OCI-LY3 (cell line): ENCODE measurements around the gene APOO.

Experiments used
- EZH2phosphoT487 ChIP-seq: fragments of 200-600 bp; shearing (Covaris generic); IDR thresholded peaks from 2 replicates; pipeline ENCODE4 v1.6.1; 2018; ENCODE audit warnings: antibody characterized with exemption, mixed run types, low read depth
- TF ChIP-seq, protein P1 (sequence below): fragments of 200-600, 300-600 bp; sonication (generic); IDR thresholded peaks from 2 replicates; pipeline ENCODE4 v1.5.1; 2014; ENCODE audit warnings: antibody characterized with exemption, low read length, low read depth

DNA sequence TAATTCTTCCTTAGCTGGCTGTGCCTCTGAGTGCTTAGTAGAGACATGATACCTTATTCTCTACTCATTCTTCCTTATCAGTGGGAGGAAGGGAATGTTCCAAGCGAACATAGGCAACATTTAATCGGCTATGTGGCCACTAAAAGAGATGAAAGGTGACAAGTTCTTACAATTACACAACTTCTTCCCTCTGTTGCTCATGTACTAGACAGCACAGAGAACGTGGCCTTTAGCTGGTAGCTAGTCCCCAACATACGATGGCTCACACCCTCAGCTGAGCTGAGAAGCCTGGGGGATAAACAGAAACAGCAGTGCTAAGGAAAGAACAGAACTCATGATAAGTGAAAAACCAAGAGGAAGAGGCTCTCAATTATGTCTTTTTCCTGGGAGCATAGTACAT lies 52.2 kb downstream of the APOO start:
- TF ChIP-seq, protein P1, sequence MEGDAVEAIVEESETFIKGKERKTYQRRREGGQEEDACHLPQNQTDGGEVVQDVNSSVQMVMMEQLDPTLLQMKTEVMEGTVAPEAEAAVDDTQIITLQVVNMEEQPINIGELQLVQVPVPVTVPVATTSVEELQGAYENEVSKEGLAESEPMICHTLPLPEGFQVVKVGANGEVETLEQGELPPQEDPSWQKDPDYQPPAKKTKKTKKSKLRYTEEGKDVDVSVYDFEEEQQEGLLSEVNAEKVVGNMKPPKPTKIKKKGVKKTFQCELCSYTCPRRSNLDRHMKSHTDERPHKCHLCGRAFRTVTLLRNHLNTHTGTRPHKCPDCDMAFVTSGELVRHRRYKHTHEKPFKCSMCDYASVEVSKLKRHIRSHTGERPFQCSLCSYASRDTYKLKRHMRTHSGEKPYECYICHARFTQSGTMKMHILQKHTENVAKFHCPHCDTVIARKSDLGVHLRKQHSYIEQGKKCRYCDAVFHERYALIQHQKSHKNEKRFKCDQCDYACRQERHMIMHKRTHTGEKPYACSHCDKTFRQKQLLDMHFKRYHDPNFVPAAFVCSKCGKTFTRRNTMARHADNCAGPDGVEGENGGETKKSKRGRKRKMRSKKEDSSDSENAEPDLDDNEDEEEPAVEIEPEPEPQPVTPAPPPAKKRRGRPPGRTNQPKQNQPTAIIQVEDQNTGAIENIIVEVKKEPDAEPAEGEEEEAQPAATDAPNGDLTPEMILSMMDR, result no peak
- no peak for TF ChIP-seq EZH2phosphoT487
